Stimulated activated CD4-positive, alpha-beta T cell treated with anti-CD3 and anti-CD28 coated beads, Interleukin-1b, Interleukin-23, amount 100 ng/mL, for 48 hours (primary cell): Measurements from ENCODE around the gene EXOC8.

Source experiments
- DNase-seq: peaks from one replicate; pipeline ENCODE4 v3.0.0-alpha.2; 2020

Gene EXOC8, protein sequence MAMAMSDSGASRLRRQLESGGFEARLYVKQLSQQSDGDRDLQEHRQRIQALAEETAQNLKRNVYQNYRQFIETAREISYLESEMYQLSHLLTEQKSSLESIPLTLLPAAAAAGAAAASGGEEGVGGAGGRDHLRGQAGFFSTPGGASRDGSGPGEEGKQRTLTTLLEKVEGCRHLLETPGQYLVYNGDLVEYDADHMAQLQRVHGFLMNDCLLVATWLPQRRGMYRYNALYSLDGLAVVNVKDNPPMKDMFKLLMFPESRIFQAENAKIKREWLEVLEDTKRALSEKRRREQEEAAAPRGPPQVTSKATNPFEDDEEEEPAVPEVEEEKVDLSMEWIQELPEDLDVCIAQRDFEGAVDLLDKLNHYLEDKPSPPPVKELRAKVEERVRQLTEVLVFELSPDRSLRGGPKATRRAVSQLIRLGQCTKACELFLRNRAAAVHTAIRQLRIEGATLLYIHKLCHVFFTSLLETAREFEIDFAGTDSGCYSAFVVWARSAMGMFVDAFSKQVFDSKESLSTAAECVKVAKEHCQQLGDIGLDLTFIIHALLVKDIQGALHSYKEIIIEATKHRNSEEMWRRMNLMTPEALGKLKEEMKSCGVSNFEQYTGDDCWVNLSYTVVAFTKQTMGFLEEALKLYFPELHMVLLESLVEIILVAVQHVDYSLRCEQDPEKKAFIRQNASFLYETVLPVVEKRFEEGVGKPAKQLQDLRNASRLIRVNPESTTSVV

DNA sequence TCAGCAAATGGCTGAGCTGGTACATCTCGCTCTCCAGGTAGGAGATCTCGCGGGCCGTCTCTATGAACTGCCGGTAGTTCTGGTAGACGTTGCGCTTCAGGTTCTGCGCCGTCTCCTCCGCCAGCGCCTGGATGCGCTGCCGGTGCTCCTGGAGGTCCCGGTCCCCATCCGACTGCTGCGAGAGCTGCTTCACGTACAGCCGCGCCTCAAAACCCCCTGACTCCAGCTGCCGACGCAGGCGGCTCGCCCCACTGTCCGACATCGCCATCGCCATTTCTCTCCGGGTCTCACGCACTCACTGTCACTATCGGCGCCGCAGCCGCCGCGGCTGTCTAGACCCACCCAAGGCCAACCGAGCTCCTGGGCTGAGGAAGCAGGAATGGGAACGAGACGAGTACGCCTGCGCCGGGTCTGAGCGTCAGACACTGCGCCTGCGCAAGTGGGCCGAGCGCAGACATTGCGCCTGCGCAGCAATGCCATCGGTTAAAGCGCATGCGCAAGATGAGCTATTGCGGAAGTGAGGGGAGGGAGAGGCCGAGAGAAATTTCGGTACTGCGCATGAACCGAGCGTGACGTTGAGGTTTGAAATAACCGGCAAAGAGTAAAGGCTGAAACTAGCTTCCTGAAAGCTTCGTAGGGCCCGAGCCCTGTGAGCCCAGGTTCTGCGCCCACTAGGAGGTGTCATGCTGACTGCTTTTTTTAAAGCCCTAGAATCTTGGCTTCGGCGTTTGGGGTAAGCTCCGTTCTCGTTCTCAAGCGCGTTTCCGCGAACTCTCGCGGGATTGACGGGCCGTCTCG lies at the start of gene EXOC8:
TSS of gene EXOC8 (minus strand) at position 381 of the 798 bp plus-strand sequence. CDS start at position 274, 107 bp downstream.
- peak; percentile 96 for DNase-seq

DNA sequence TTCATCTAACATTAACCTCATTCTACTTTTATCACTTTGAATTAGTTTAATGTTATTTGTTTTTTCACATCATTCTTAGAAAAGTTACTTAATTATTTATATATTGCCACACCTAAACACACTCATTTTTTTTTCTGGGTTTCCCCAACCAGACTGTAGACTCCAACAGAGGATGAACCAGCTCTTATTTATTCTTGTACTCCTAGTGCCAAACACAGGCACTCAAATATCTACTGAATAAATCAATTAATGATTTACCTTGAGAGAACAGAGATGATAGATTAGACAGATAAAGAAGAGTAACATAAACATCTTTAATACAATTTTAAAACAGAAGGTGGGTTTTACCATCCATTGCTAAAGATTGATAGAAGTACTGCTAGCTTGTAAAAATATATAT lies 48.8 kb upstream of the EXOC8 start:
- no peak for DNase-seq

DNA sequence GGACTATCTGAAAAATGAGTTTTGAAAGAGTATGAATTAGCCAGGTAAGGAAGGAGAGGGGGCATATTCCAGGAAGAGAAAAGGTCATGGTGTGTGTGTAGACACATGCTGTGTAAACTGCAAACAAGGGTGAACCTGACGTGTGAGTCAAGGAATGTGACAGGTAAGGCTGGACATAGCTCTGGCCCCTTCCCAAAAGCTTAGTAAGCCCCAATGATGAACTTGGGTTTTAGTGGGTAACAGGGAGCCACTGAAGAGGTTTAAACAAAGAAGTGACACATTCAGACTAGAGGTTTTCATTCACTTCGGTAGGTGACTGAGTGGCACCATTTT lies 47.7 kb upstream of the EXOC8 start:
- DNase-seq, result no peak

DNA sequence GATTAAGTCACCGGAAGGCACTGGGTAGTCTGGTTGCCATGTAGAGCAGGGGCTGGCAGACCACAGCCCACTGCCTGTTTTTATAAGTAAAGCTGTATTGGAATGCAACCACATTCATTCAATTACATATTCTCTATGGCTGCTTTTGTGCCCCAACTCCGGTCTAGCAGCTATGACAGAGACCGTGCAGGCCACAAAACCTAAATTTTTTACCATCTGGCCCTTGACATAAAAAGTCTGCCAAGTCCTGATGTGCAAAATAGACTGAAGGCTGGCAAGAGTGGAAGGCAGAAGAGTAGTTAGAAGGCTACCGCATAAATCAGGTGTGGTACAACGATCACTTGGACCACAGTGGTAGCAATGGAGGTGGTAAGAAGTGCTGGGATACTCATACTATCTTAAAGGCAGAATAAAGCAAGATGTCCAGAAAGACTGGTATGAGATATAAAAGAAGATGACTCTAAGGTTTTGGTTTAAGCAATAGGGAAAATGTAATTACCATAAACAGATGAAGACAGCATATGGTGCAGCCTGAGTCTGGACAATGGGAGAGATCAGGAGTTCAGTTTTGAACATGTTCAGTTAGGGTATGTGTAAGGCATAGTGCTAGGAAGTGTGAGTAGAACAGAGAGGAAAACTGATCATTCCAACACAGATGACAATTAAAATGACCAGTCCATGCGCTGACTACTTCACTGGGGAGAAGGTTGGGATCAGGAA lies 47.2 kb upstream of the EXOC8 start:
- no peak for DNase-seq

DNA sequence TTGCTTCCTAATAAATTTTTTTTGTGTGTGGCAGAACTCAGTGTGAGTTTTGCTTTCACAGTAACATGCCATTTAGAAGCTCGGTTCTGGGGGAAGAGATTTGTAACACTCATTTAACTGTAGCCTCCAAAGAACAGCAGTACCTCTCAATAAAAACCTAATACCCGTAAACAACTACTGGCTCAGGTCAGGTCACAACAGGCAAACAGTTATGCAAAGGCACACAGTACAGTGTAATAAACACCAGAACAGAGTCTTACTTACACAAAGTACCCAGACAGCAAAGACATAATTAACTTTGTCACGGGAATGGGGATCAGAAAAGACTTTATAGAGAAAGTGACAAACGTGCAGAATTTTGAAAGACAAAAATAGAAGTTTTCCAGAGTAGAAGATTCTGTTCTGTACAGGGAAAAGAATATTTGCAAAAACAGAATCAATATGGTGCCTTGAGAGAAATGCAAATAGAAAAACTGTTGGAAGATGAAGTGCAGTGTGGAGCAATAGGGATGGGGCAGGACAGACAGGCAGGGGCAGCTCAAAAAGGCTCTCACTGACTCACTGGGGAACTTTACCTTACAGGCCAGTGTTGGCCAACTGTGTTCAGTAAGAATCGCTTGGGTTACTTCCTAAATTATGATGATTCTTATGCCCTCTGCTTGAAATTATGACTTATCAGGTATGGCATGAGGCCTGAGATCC lies 45.7 kb upstream of the EXOC8 start:
- DNase-seq, result no peak

DNA sequence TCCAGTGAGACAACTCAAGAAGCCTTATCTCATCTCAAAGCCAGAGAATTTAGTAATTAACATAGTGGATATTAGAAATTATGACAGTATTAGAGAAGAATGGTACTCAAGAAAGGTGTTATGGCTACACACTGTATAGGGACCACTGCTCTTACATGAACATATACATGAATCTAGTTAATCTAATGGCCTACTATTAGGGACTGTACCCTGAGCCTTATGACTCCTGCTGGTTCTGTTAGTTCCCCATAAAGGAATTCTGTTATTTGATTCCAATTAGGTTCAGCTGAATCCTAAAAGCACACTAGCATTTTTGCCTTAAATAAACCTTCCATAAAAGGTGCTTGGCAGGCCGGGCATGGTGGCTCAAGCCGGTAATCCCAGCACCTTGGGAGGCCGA lies 44.8 kb upstream of the EXOC8 start:
- DNase-seq, result no peak

DNA sequence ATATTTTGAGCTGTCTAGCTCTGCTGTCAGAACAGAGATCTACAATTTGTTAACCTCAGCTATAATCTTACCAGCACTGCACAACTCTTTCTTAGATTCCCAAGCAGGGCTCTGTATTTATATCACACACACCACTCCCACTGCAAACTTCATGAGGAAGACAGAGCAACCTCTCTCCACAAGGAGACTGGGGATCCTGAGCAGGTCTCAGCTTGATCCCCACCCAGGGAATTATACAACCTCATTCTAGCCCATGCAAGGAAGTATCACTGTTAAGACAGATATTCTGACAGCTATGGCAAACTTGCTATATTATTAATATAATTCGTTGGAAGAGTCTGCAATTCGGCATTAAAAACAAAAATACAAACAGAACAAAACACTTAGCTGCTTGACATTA lies 44.1 kb upstream of the EXOC8 start:
- DNase-seq, result no peak

DNA sequence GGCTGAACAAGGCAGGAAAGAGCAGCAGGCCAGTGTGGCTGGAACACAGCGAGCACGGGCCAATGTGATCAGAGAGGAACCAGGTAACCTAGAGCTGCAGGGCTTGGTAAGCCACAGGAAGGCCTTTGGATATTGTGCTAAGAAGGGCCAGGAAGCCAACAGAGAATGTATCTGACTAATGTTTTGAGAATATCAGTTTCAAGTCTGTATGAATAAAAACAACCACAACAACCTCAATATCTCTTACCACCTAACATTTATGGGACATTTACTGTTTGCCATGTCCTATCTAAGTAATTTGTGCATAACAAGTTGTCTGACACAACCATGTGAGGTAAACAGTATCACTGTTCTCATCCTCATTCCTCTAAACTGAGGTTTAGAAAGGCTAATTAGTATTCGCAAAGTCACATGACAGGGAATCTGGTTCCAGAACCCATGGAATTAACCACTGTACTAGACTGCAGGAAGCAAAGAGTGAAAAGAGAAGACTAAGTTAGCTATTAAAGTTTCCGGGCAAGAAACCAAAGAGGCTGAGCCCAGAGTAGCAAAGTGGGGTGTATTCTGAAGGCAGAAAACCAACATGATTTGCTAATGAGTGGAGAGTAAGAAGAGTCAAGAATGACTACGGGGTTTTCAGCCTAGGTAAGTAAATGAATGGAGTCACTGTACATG lies 39.4 kb upstream of the EXOC8 start:
- DNase-seq, result no peak

DNA sequence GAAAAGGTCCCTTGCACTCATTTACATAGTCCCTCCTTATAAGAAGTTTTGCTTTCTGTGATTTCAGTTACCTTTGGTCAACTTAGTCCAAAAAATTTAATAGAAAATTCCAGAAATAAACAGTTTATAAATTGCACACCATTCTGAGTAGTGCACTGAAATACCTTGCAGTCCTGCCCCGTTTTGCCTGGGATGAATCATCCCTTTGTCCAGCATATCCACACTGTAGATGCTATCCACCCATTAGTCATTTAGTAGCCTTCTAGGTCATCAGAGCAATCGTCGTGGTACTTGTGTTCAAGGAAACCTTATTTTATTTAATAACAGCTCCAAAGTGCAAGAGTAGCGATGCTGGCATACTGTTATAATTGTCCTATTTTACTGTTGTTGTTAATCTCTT lies 38.4 kb upstream of the EXOC8 start:
- DNase-seq, result no peak

DNA sequence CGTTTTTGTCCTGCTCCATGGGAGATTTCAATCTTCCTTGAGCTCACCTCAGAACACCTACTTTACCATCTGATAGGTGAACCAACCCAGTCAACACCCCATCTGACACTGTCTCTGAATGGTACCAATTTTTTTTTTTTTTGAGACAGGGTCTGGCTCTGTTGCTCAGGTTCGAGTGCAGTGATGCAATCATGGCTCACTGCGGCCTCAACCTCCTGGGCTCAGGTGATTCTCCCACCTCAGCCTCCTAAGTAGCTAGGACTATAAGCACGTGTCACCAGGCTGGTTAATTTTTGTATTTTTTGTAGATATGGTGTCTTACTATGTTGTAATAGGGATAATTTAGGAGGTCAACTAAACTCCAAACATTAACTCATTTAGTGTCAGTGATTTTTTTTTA lies 36.7 kb upstream of the EXOC8 start:
- DNase-seq, result no peak

DNA sequence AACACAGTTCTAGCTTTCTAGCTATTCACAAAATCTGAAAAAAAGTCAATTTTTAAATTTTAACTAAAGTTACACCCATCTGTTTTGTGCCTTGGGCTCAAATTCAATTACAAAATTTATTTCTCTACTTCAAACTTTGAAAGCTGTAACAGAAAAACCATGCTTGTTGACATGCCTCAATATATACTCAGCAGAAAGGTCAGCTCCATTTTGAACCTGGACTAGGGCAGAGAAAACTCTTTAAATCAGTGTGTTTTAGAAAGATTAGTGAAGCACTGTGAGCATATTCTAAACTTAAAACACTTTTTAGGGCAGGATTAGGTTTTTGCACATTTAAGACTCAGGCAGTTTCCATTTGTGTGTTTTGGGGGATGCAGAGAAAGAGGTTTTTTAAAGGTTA lies 34.8 kb upstream of the EXOC8 start:
- no peak for DNase-seq

DNA sequence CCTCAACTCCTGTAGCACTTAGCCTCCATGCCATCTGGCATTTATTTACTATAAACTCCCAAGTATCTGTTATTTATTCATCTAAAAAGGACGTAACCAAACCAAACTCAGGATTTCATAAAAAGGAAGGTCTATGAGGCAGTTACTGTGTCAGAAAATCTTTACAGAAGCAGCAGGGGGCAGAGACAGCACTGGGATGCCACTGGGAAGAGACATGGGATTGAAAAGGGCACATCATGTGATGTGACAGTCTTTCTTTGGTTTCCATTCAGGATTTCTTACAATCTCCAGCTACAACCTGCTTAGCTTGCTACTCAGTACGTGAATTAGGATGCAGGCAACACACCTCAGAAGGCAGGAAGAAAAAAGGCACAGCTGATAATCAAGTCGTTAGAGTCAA lies 31.6 kb upstream of the EXOC8 start:
- no peak for DNase-seq

DNA sequence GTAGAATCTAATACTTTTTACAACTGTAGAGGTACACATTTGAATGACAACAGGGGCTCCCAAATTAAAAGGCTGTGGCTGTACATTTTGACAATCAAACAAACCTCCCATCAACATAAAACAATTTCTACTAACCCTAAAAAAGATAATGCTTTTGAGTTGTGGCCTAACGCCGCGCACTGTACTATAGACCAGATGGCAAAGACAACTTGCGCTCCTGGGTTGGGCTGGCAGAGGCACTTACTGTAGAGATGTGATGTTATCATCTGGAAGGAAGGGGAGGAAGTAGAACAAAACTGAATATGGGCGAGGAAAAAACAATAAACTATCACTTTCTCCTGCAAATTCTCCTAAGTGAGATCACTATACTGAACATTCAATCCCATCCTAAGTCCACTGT lies 26.5 kb upstream of the EXOC8 start:
- DNase-seq, result no peak

DNA sequence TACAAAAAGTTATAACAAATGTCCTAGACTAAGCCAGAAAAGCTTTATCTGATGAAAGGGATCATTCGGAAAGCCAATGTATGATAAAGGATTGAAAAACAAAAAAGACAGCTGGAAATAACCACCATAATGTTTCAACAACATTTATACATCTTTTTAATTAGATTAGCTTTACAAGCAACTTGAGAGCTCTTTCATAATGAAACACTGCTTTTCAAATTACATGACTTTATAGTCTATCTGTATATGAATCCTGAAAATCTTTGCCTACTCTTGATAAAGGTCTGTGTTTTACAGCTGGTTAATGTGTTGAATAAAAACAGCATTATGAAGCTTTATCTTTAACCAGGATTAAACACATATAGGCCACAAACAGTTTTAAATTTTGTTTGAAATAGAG lies 26.0 kb upstream of the EXOC8 start:
- DNase-seq, result no peak

DNA sequence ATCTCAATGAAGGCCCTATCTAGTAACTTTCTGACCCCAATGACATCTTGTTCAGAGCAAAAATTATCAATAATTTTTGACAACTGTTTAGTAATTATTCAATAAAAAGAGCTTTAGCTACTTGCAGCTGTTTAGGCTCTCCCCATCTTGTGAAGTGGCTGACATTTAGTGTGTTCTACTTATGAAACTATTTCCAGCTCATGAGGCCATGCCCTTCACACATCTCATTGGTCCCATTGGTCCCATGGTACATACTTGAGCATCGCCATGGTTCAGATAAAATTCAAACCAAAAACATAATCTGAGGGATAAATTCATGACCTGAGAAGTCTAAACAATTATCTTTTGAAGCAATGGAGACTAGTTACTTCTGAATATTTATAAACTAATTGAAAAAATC lies 24.7 kb upstream of the EXOC8 start:
- DNase-seq, result no peak

DNA sequence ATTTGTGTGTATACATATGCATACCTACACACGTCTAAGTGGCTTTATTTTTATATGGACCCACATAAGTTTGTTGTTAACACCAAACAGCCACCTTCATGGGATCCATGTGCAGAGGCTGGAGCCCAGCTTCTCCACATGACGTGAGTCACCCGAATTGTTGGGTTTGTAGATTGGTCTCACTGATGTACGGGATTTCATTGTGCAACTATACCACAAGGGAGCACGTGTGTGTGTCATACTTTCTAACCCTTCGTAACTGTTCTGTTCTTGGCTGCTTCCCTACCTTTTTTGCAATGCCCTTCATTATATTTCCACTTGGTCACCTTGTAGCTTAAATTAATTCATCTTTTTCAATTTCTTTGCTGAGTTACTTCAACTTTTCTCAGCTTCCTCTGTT lies 21.5 kb upstream of the EXOC8 start:
- DNase-seq, result no peak

DNA sequence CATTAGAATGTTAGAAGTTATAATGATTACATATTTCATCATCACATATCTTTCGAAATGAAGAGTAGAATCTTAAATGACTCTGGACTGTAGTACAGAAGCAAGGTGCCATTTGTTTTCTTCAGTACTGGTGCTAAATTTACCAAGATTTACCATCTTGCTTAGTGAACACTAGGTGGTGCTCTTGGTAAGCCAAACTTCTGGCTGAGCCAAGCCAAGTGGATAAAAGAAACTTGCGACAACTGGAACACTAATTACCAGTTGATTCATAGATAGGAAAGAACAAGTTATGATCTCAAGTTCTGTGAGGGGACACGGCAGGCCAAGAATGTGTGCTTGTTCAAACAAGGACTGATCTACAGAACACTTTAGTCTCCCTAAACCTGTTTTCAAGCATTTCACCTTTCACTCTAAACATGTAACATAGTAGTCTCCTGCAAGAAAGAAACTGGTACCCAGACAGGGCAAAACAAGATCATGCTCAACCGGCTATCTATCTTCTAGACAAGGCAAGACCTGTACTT lies 20.2 kb upstream of the EXOC8 start:
- DNase-seq, result peak; percentile 28

DNA sequence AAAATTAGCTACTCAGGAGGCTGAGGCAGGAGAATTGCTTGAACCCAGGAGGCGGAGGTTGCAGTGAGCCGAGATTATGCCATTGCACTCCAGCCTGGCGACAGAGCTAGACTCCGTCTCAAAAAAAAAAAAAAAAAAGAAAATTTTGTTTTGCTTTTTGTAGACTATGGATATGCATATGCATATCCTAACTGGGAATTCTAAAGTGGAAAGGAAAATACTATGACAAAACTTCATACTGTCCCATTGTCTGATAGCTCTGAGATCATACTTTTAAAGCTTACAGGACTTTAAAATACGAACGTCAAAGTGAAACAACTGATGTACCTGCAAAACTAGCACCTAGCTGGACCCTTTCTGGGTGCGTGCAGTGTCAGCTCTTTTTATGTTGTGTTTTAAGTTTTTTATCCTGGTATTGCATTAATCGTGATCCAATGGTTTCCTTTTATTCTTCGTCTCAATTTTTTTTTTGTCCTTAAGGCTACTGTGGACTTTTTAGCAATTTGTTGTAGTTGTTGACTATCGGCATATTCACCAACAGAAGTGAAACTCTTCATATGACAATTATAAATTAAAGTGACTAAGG lies 19.6 kb upstream of the EXOC8 start:
- no peak for DNase-seq

DNA sequence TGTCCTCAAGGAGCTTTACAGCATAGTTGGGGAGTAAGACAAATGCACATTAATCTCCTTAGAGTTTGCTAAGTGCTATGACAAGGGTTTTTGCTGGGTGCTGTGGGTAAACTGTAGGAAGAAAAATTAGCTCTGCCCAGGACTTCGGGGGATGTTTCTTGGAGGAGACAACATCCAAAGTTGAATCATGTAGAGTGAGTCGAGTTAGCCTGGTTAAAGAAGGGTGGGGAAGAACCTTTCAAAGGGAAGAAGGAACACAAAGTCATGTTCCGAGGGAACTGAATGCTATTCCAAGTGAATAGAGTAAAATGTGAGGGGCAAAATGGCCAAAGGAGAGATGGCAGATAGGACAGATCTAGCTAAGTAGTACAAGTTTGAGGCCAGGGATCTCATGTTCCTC lies 17.5 kb upstream of the EXOC8 start:
- DNase-seq, result no peak

DNA sequence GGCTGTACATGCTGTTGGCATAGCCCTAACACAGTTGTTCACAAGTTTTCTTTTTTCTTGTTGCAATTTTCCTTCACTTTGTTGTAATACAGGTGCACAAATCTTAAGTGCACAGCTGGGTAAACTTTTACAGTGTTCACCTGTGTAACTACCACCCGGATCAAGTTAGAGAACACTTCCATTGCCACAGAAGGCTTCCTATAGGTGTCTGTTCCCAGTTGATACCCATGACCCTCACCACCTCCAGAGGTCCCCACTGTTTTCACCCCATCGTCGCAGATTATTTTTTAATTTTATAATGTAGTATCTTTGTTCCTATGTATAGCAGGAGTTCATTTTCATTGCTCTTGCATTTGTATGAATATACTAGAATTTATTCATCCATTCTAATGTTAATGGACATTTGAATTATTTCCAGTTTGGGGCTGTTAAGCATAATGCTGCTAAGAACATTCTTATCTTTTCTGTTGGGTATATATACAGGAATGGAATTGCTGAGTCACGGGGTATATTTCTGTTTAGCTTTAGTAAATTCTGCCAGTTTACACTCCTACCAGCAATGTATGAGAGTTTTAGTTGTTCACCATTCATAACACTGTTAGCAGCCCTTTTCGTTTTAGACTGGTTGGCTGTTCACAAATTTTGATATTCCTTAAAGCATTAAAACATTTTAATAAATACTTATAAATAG lies 16.8 kb upstream of the EXOC8 start:
- no peak for DNase-seq

DNA sequence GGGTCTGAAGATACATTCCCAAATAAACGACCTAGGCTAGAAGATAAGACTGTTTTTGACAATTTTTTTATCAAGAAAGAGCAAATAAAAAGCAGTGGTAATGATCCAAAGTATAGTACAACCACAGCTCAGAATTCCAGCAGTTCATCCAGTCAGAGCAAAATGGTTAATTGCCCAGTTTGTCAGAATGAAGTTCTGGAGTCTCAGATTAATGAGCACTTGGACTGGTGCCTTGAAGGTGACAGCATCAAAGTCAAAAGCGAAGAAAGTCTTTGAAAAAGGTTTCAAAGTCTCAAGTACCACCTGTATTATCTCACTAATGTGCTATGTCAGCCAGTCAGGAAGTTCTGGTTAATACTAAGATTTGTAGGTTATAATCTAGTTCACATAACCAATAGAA lies 15.4 kb upstream of the EXOC8 start:
- DNase-seq, result no peak
